Measurements from ENCODE around the gene RFFL. TPM values are rescaled to one million over a fixed set of nuclear protein-coding genes. Genes with fewer than 3 reads are reported as not detected.

The RFFL gene
- total and polyA plus RNA-seq, 2 donors from 2014 or later: 15.7 to 29.0 TPM

DNA sequence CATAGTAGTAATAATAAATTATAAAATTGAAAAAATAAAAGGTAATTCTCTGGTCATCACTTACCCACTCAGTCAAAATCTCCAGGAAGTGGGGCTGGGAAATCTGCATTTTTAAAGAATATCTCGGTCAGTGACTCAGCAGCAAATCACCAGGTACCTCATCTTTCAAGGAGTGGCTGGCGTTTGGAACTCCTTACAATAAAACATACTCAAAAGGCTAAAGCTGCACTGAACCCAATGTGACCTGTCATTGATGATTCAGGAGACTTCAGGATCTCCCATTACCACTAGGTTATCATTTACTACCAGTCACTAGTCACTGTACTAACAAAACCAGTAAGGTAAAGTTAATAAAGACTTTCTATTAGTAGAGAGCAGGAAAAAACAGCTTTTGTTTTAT lies 21.5 kb upstream of the RFFL start:
- DNase-seq (no peak), FAIRE-seq (no peak)
- H3K4me3 ChIP-seq (ENCODE audit: low read length in 3 of 3): no peak overlapping the region
- no peak overlapping the region for H3K27ac ChIP-seq (ENCODE audit: low read depth in 2 of 2, low read length in 2 of 2)
- no peaks in the 10 kb centered on the region for H3K27me3 ChIP-seq (ENCODE audit: control insufficient read depth, insufficient read depth, low read length)
- intact Hi-C loops (cut with DNase I): no loop called here
- no peaks in the 10 kb centered on the region for H3K9me3 ChIP-seq (ENCODE audit: control insufficient read depth in 2 of 3, insufficient read depth in 1 of 3, low read length in 3 of 3)
- H3K4me1 ChIP-seq (ENCODE audit: control insufficient read depth in 2 of 3, insufficient read depth in 2 of 3, low read depth in 1 of 3, low read length in 3 of 3): peaks cover 0 to 11% (median 8%) of the 10 kb centered on the region in 3 donors
- TF ChIP-seq CTCF (IDR thresholded peaks at IDR 0.05; ENCODE audit: borderline replicate concordance, extremely low read depth, insufficient read depth): no peak
- H3K36me3 ChIP-seq (ENCODE audit: control insufficient read depth in 2 of 3, insufficient read depth in 3 of 3, low read length in 3 of 3): no peaks in the 10 kb centered on the region
- H3K9ac ChIP-seq (ENCODE audit: low read length in 3 of 3): no peak overlapping the region

- H3K4me3 ChIP-seq (ENCODE audit: low read length in 3 of 3): no peak overlapping the region
- peaks cover 0 to 11% (median 2%) of the 10 kb centered on the region in 3 donors for H3K4me1 ChIP-seq (ENCODE audit: control insufficient read depth in 2 of 3, insufficient read depth in 2 of 3, low read depth in 1 of 3, low read length in 3 of 3)
- FAIRE-seq (no peak), DNase-seq (no peak)
- no peak overlapping the region for H3K27ac ChIP-seq (ENCODE audit: low read depth in 2 of 2, low read length in 2 of 2)
- no peaks in the 10 kb centered on the region for H3K27me3 ChIP-seq (ENCODE audit: control insufficient read depth, insufficient read depth, low read length)
- no peaks in the 10 kb centered on the region for H3K36me3 ChIP-seq (ENCODE audit: control insufficient read depth in 2 of 3, insufficient read depth in 3 of 3, low read length in 3 of 3)
- intact Hi-C loops (cut with DNase I): no loop called here
- TF ChIP-seq CTCF (IDR thresholded peaks at IDR 0.05; ENCODE audit: borderline replicate concordance, extremely low read depth, insufficient read depth): no peak
- no peaks in the 10 kb centered on the region for H3K9me3 ChIP-seq (ENCODE audit: control insufficient read depth in 2 of 3, insufficient read depth in 1 of 3, low read length in 3 of 3)
- no peak overlapping the region for H3K9ac ChIP-seq (ENCODE audit: low read length in 3 of 3)
Observed at GRCh38 chr17:35083071-35083470, 19.6 kb upstream of the RFFL start.

DNA sequence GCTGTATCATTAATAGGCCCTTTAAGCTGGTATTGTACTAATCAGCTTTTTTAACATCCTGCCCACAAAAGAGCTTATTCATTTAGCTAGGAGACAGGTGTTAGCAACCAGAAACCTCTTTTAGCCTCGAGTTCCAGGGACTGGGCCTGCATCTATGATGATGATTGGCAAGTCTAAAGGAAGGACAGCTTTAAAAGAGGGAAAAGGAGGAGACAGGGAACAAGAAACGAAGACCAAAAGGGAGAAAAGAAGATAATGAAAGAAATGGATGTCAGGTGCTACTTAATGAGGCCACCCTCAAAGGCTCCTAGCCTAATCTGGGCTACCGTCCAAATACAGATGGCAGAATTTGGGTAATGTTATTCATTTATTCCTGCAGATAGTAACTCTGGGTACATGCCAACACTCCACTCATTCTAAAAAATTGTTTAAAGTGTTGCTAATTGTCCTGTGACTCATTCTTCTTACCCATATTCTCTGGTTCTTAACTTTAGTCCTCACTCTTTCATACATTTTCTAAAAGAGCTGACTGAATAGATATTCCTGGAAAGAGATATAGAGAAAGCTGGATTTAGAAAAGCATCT lies 18.7 kb upstream of the RFFL start:
- Histone ChIP-seq H3K27ac (ENCODE audit: low read depth in 2 of 2, low read length in 2 of 2) (peak overlapping the region in 1 of 2 donors; percentile 55), H3K27me3 (ENCODE audit: control insufficient read depth, insufficient read depth, low read length) (no peaks in the 10 kb centered on the region), H3K4me1 (ENCODE audit: control insufficient read depth in 2 of 3, insufficient read depth in 2 of 3, low read depth in 1 of 3, low read length in 3 of 3) (peaks cover 0 to 11% (median 0%) of the 10 kb centered on the region in 3 donors), H3K9me3 (ENCODE audit: control insufficient read depth in 2 of 3, insufficient read depth in 1 of 3, low read length in 3 of 3) (no peaks in the 10 kb centered on the region), H3K36me3 (ENCODE audit: control insufficient read depth in 2 of 3, insufficient read depth in 3 of 3, low read length in 3 of 3) (no peaks in the 10 kb centered on the region), H3K9ac (ENCODE audit: low read length in 3 of 3) (no peak overlapping the region), H3K4me3 (ENCODE audit: low read length in 3 of 3) (no peak overlapping the region)
- TF ChIP-seq CTCF (IDR thresholded peaks at IDR 0.05; ENCODE audit: borderline replicate concordance, extremely low read depth, insufficient read depth): no peak
- DNase-seq: no peak
- intact Hi-C loops (cut with DNase I): no loop called here
- no peak for FAIRE-seq

DNA sequence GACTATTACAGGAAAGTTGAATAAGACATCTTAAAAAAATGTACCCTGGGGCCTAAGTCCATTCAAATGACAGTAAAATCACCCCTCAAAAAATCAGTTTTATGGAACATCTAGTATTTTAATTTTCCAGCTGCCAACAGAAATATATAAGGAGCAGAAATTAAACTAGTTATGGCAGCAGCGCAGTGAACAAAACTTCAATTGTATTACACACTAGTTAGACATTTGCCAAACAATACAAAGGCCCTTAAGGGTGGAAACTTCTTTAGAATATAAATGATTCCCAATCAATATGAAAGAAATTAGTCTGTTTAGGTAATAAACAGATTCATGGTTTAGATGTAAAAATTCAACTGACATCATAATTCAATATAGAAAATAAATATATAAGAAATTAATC lies 18.1 kb upstream of the RFFL start:
- no peak for DNase-seq
- no peak for FAIRE-seq
- no peaks in the 10 kb centered on the region for H3K36me3 ChIP-seq (ENCODE audit: control insufficient read depth in 2 of 3, insufficient read depth in 3 of 3, low read length in 3 of 3)
- no peak overlapping the region for H3K27ac ChIP-seq (ENCODE audit: low read depth in 2 of 2, low read length in 2 of 2)
- H3K9ac ChIP-seq (ENCODE audit: low read length in 3 of 3): no peak overlapping the region
- H3K9me3 ChIP-seq (ENCODE audit: control insufficient read depth in 2 of 3, insufficient read depth in 1 of 3, low read length in 3 of 3): no peaks in the 10 kb centered on the region
- H3K4me1 ChIP-seq (ENCODE audit: control insufficient read depth in 2 of 3, insufficient read depth in 2 of 3, low read depth in 1 of 3, low read length in 3 of 3): peaks cover 0 to 11% (median 0%) of the 10 kb centered on the region in 3 donors
- TF ChIP-seq CTCF (IDR thresholded peaks at IDR 0.05; ENCODE audit: borderline replicate concordance, extremely low read depth, insufficient read depth): no peak
- intact Hi-C loops (cut with DNase I): no loop called here
- H3K4me3 ChIP-seq (ENCODE audit: low read length in 3 of 3): no peak overlapping the region
- H3K27me3 ChIP-seq (ENCODE audit: control insufficient read depth, insufficient read depth, low read length): no peaks in the 10 kb centered on the region
